Central memory CD8-positive, alpha-beta T cell (primary cell): ENCODE results near the gene FOXK2.

Source experiments
- ATAC-seq: fragments of 150-1000 bp; cut with Tn5 transposase; replicated peaks from 2 replicates; pipeline ENCODE4 v1.10.0; 2022; ENCODE audit warnings: mild to moderate bottlenecking, moderate FRiP score, moderate number of reproducible peaks; ENCODE audit not compliant: poor library complexity, severe bottlenecking; ENCODE audit errors: extremely low read depth
- DNase-seq, 2 donors: peaks; one replicate each; pipeline ENCODE4 v3.0.0; 2021; ENCODE audit warnings: low spot score in 2 of 2
- H3K27ac Mint-ChIP-seq: one replicate; pipeline ENCODE4 v1.8.0; 2022; ENCODE audit warnings: low read depth, mild to moderate bottlenecking, moderate library complexity, mixed read lengths
- H3K27me3 Mint-ChIP-seq: one replicate; pipeline ENCODE4 v1.8.0; 2022; ENCODE audit warnings: mixed read lengths
- H3K36me3 Mint-ChIP-seq: one replicate; pipeline ENCODE4 v1.8.0; 2022; ENCODE audit warnings: mild to moderate bottlenecking, moderate library complexity, mixed read lengths; ENCODE audit not compliant: insufficient read depth
- H3K4me1 Mint-ChIP-seq: one replicate; pipeline ENCODE4 v1.8.0; 2022; ENCODE audit warnings: mixed read lengths
- H3K4me3 Mint-ChIP-seq: one replicate; pipeline ENCODE4 v1.8.0; 2022; ENCODE audit warnings: mild to moderate bottlenecking, moderate library complexity, mixed read lengths
- H3K9me3 Mint-ChIP-seq: one replicate; pipeline ENCODE4 v1.8.0; 2022; ENCODE audit warnings: mixed read lengths

FOXK2 gene

DNA sequence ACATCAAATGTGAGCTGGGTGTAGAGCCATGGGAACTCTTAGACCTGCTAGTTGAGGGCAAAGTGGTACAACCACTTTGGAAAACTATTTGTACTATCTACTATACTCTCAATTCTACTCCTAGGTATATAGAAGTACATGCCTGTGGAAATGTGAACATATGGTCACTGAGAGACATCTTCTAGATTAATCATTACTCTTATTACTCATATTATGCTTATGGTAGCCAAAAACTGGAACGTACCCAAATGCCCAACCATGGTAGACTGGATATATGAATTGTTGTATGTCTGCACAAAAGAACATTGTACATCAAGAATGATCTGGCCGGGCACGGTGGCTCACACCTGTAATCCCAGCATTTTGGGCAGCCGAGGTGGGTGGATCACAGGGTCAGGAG, 126.0 kb downstream of the FOXK2 start:
- H3K36me3 Mint-ChIP-seq: peaks cover 40% of the 10 kb centered on the region
- H3K27ac Mint-ChIP-seq: no peak overlapping the region
- DNase-seq: no peak
- no peak for ATAC-seq
- peak overlapping the region; percentile 83 for H3K4me3 Mint-ChIP-seq
- no peaks in the 10 kb centered on the region for H3K27me3 Mint-ChIP-seq
- peaks cover 42% of the 10 kb centered on the region for H3K4me1 Mint-ChIP-seq
- no peaks in the 10 kb centered on the region for H3K9me3 Mint-ChIP-seq

- H3K27me3 Mint-ChIP-seq: no peaks in the 10 kb centered on the region
- peaks cover 28% of the 10 kb centered on the region for H3K36me3 Mint-ChIP-seq
- DNase-seq: peak; percentile 16 to 26
- peak overlapping the region; percentile 74 for H3K27ac Mint-ChIP-seq
- peaks cover 36% of the 10 kb centered on the region for H3K4me1 Mint-ChIP-seq
- peak; percentile 49 for ATAC-seq
- peak overlapping the region; percentile 83 for H3K4me3 Mint-ChIP-seq
- no peaks in the 10 kb centered on the region for H3K9me3 Mint-ChIP-seq
These were observed 128.1 kb downstream of the FOXK2 start for GRCh38 chr17:82647593-82648164.

DNA sequence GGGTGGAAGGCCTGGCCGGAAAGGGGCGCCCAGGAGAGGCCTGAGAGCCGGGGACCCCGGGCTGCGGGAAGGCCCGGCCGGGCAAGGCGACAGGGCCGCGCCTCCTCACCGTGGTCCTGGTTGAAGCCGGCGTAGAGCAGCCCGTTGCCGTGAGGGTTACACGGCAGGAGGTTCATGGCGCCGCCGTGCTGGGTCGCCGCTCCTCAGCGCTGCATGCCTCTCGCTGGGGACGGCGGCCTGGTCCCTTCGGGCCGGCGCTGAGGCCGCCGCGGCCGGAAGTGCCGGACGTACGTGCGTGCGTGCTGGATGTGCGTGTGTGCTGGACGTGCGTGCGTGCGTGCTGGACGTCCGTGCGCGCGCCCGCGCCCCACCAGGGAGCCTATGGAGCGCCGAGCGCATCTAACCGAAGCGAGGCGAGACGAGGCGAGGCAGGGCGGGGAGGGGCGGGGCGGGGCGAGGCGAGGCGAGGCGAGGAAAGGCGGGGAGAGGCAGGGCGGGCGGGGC, 128.7 kb downstream of the FOXK2 start, which contains the start of gene WDR45B:
TSS of gene WDR45B (minus strand) at position 280 of the 504 bp plus-strand sequence. CDS start at position 176, 104 bp downstream.
- Mint-ChIP-seq H3K27me3 (no peaks in the 10 kb centered on the region), H3K36me3 (peaks cover 23% of the 10 kb centered on the region), H3K9me3 (no peaks in the 10 kb centered on the region), H3K4me1 (peaks cover 36% of the 10 kb centered on the region), H3K27ac (peak within 1 kb of the TSS; percentile 79), H3K4me3 (peak within 1 kb of the TSS; percentile 83)
- ATAC-seq: peak; percentile 87
- peak; percentile 68 to 75 for DNase-seq

GRCh38 chr17:82648742-82649331, 129.3 kb downstream of the FOXK2 start:
- ATAC-seq (peak; percentile 20), DNase-seq (peak; percentile 20 to 39)
- Mint-ChIP-seq H3K4me3 (peak overlapping the region; percentile 83), H3K36me3 (peaks cover 21% of the 10 kb centered on the region), H3K27me3 (no peaks in the 10 kb centered on the region), H3K4me1 (peaks cover 35% of the 10 kb centered on the region), H3K27ac (peak overlapping the region; percentile 79), H3K9me3 (no peaks in the 10 kb centered on the region)

- peak overlapping the region; percentile 46 for H3K4me3 Mint-ChIP-seq
These were observed 130.1 kb downstream of the FOXK2 start for GRCh38 chr17:82649501-82650261.

DNA sequence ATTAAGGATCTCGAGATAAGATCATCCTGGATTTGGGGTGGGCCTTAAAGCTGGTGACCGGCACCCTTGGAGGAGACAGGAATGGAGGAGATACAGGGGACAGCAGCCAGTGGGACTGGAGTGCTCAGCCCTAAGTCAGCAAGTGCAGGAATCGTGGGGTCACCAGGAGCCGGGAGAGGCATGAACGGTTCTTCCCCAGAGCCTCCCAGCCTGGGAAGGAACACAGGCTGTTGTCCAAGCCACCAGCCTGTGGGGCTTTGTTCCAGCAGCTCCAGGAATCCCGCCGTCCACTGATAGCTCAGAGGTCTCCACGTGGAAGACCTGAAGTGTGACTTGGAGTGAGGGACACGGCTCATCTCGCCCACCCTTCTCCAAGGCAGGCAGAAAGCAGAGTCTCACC, 131.2 kb downstream of the FOXK2 start:
- no peak for ATAC-seq

More at GRCh38 chr17:82649501-82650261, 130.1 kb downstream of the FOXK2 start:
- no peaks in the 10 kb centered on the region for H3K27me3 Mint-ChIP-seq
- peaks cover 15% of the 10 kb centered on the region for H3K36me3 Mint-ChIP-seq
- peak overlapping the region; percentile 79 for H3K27ac Mint-ChIP-seq
- DNase-seq (no peak), ATAC-seq (no peak)
- peaks cover 29% of the 10 kb centered on the region for H3K4me1 Mint-ChIP-seq
- no peaks in the 10 kb centered on the region for H3K9me3 Mint-ChIP-seq

GRCh38 chr17:82653651-82654528, 134.4 kb downstream of the FOXK2 start:
- no peaks in the 10 kb centered on the region for H3K9me3 Mint-ChIP-seq
- peaks cover 3% of the 10 kb centered on the region for H3K36me3 Mint-ChIP-seq
- H3K4me1 Mint-ChIP-seq: peaks cover 8% of the 10 kb centered on the region
- no peaks in the 10 kb centered on the region for H3K27me3 Mint-ChIP-seq
- no peak overlapping the region for H3K4me3 Mint-ChIP-seq
- no peak overlapping the region for H3K27ac Mint-ChIP-seq
- ATAC-seq (no peak), DNase-seq (no peak)

More for the DNA sequence above, 131.2 kb downstream of the FOXK2 start:
- Mint-ChIP-seq H3K9me3 (no peaks in the 10 kb centered on the region), H3K4me3 (no peak overlapping the region), H3K27ac (no peak overlapping the region), H3K27me3 (no peaks in the 10 kb centered on the region), H3K4me1 (peaks cover 22% of the 10 kb centered on the region), H3K36me3 (peaks cover 14% of the 10 kb centered on the region)
- DNase-seq: no peak
